Urinary bladder (tissue), 4 donors: ENCODE data around the gene SOX13. TPM values are rescaled to one million over a fixed set of nuclear protein-coding genes. Genes with fewer than 3 reads are reported as not detected.
"Not testable (repeated sequence)": the region's sequence is repeated elsewhere in the genome, so short reads cannot be mapped to it uniquely, and the experiment has no call there.

Experiments
- DNase-seq: peaks from one replicate; pipeline ENCODE4 v3.0.0-alpha.2; 2015; ENCODE audit errors: extremely low spot score
- H3K27ac ChIP-seq: one replicate; pipeline ENCODE4 v1.5.1; 2013; ENCODE audit warnings: low read depth, mild to moderate bottlenecking, moderate library complexity
- H3K36me3 ChIP-seq: one replicate; pipeline ENCODE4 v1.6.1; 2013; ENCODE audit warnings: mild to moderate bottlenecking, moderate library complexity; ENCODE audit not compliant: insufficient read depth
- H3K4me1 ChIP-seq: one replicate; pipeline ENCODE4 v1.6.1; 2013; ENCODE audit warnings: mild to moderate bottlenecking, moderate library complexity; ENCODE audit not compliant: insufficient read depth
- H3K4me3 ChIP-seq: one replicate; pipeline ENCODE4 v1.5.1; 2013; ENCODE audit warnings: low read depth, low read length
- WGBS: extraction: QIAGEN DNeasy Blood & Tissue Kit; methylation state at CpG from one replicate; pipeline ENCODE4 v1.1.7; 2013; 5-methylcytosine and 5-hydroxymethylcytosine counted together
- polyA plus RNA-seq: library from polyadenylated mRNA; stranded (reverse); fragments of 200-250 nt; gene quantifications from one replicate; pipeline ENCODE4 v1.2.3, GENCODE V29; 2013
- total RNA-seq: library from RNA; depleted of rRNA; stranded (reverse); fragments of >200 nt; gene quantifications from one replicate; pipeline ENCODE4 v1.2.3, GENCODE V29; 2014
- donor health status: healthy with polysubstance abuse.
- donor health status: healthy.

SOX13 gene
- total and polyA plus RNA-seq, 2 donors: 12.8 to 41.9 TPM

- Histone ChIP-seq H3K36me3 (no peaks in the 10 kb centered on the region), H3K27ac (peak overlapping the region; percentile 88), H3K4me1 (peaks cover 3% of the 10 kb centered on the region), H3K4me3 (no peak overlapping the region)
- WGBS: 82% methylated on average over 8 of the region's 8 CpGs
- no peak for DNase-seq
Observed at GRCh38 chr1:204087181-204087892, 14.4 kb downstream of the SOX13 start.

- no peak for DNase-seq
- H3K27ac ChIP-seq: peak overlapping the region; percentile 88
- H3K36me3 ChIP-seq: no peaks in the 10 kb centered on the region
- peaks cover 4% of the 10 kb centered on the region for H3K4me1 ChIP-seq
- H3K4me3 ChIP-seq: no peak overlapping the region
- WGBS: 55% methylated on average over 7 of the region's 7 CpGs
Observed at GRCh38 chr1:204087893-204088528, 15.1 kb downstream of the SOX13 start.

- WGBS: 57% methylated on average over 8 of the region's 8 CpGs
- Histone ChIP-seq H3K27ac (peak overlapping the region; percentile 88), H3K4me3 (no peak overlapping the region), H3K4me1 (peaks cover 4% of the 10 kb centered on the region), H3K36me3 (no peaks in the 10 kb centered on the region)
- no peak for DNase-seq
Observed at GRCh38 chr1:204088596-204088995, 15.7 kb downstream of the SOX13 start.

- H3K4me3 ChIP-seq: no peak overlapping the region
- peak; percentile 62 for DNase-seq
- WGBS: 35% methylated on average over 15 of the region's 15 CpGs
- peaks cover 5% of the 10 kb centered on the region for H3K4me1 ChIP-seq
- peak overlapping the region; percentile 76 for H3K27ac ChIP-seq
- no peaks in the 10 kb centered on the region for H3K36me3 ChIP-seq
Observed at GRCh38 chr1:204089044-204089751, 16.3 kb downstream of the SOX13 start.

- not testable (repeated sequence) for DNase-seq, H3K4me3 ChIP-seq, H3K4me1 ChIP-seq, H3K36me3 ChIP-seq
- 92% methylated on average over 3 of the region's 3 CpGs for WGBS
- peak overlapping the region; percentile 5 for H3K27ac ChIP-seq
Observed at GRCh38 chr1:204090132-204090531, 17.2 kb downstream of the SOX13 start.

GRCh38 chr1:204091066-204091465, 18.2 kb downstream of the SOX13 start:
- 82% methylated on average over 7 of the region's 7 CpGs for WGBS
- Histone ChIP-seq H3K4me3 (no peak overlapping the region), H3K4me1 (peaks cover 7% of the 10 kb centered on the region), H3K36me3 (no peaks in the 10 kb centered on the region), H3K27ac (no peak overlapping the region)
- no peak for DNase-seq

GRCh38 chr1:204091787-204092312, 18.9 kb downstream of the SOX13 start:
- no peak overlapping the region for H3K27ac ChIP-seq
- no peak for DNase-seq
- peaks cover 7% of the 10 kb centered on the region for H3K4me1 ChIP-seq
- no peaks in the 10 kb centered on the region for H3K36me3 ChIP-seq
- no peak overlapping the region for H3K4me3 ChIP-seq
- 94% methylated on average over 5 of the region's 5 CpGs for WGBS

- H3K27ac ChIP-seq: no peak overlapping the region
- H3K36me3 ChIP-seq: no peaks in the 10 kb centered on the region
- WGBS: 80% methylated on average over 12 of the region's 12 CpGs
- no peak for DNase-seq
- peaks cover 7% of the 10 kb centered on the region for H3K4me1 ChIP-seq
- no peak overlapping the region for H3K4me3 ChIP-seq
Observed at GRCh38 chr1:204092632-204093420, 19.9 kb downstream of the SOX13 start.

- Histone ChIP-seq H3K4me3 (no peak overlapping the region), H3K4me1 (peaks cover 7% of the 10 kb centered on the region), H3K27ac (no peak overlapping the region), H3K36me3 (no peaks in the 10 kb centered on the region)
- no peak for DNase-seq
- 86% methylated on average over 4 of the region's 4 CpGs for WGBS
Observed at GRCh38 chr1:204093421-204093717, 20.5 kb downstream of the SOX13 start.

GRCh38 chr1:204093781-204094180, 20.9 kb downstream of the SOX13 start:
- 67% methylated on average over 2 of the region's 2 CpGs for WGBS
- Histone ChIP-seq H3K4me1 (peaks cover 7% of the 10 kb centered on the region), H3K36me3 (no peaks in the 10 kb centered on the region), H3K4me3 (no peak overlapping the region), H3K27ac (no peak overlapping the region)
- DNase-seq: no peak

GRCh38 chr1:204094313-204094729, 21.4 kb downstream of the SOX13 start:
- peaks cover 5% of the 10 kb centered on the region for H3K4me1 ChIP-seq
- no peak overlapping the region for H3K4me3 ChIP-seq
- H3K27ac ChIP-seq: no peak overlapping the region
- no peaks in the 10 kb centered on the region for H3K36me3 ChIP-seq
- no peak for DNase-seq
- WGBS: 50% methylated on average over 6 of the region's 6 CpGs

- Histone ChIP-seq H3K4me3 (no peak overlapping the region), H3K27ac (no peak overlapping the region)
Observed at GRCh38 chr1:204094856-204095634, 22.1 kb downstream of the SOX13 start.

GRCh38 chr1:204096931-204097330, 24.0 kb downstream of the SOX13 start:
- Histone ChIP-seq H3K27ac (no peak overlapping the region), H3K36me3 (no peaks in the 10 kb centered on the region), H3K4me1 (peaks cover 9% of the 10 kb centered on the region), H3K4me3 (no peak overlapping the region)
- DNase-seq: no peak
- WGBS: 78% methylated on average over 3 of the region's 3 CpGs

More at GRCh38 chr1:204094856-204095634, 22.1 kb downstream of the SOX13 start:
- no peak for DNase-seq
- 78% methylated on average over 15 of the region's 15 CpGs for WGBS
- Histone ChIP-seq H3K36me3 (no peaks in the 10 kb centered on the region), H3K4me1 (peaks cover 4% of the 10 kb centered on the region)
